K562 (cell line): ENCODE measurements around the gene ATP5PF. TPM values are rescaled to one million over a fixed set of nuclear protein-coding genes. Genes with fewer than 3 reads are reported as not detected.
A peak's percentile ranks its signal among the peaks of the same experiment; 100 is the strongest.

Experiments used
- ARID2 ChIP-seq: fragments of 450-650 bp; IDR thresholded peaks from 2 replicates; pipeline ENCODE4 v1.6.1; 2017; ENCODE audit warnings: antibody characterized with exemption, mild to moderate bottlenecking
- BDP1 ChIP-seq: IDR thresholded peaks from 3 replicates; pipeline ENCODE4 v1.6.1; 2011; ENCODE audit not compliant: insufficient read length, insufficient read depth
- HLTF ChIP-seq: fragments of 450-650 bp; IDR thresholded peaks from 2 replicates; pipeline ENCODE4 v1.6.1; 2016
- JUN ChIP-seq, 2 experiments: sonication (generic) in 1 of 2; formaldehyde crosslinking in 1 of 2; IDR thresholded peaks; 2 replicates each; pipeline versions ENCODE4 v1.6.1 to v1.8.0; 2012 to 2022; ENCODE audit warnings: borderline replicate concordance in 2 of 2, mild to moderate bottlenecking in 2 of 2, improper control_type of control experiment in 1 of 2, low read depth in 1 of 2, low read length in 1 of 2, missing genetic modification reagents in 1 of 2
- MITF ChIP-seq: IDR thresholded peaks from 2 replicates; pipeline ENCODE4 v1.6.1; 2014; ENCODE audit warnings: antibody characterized with exemption
- MLLT1 ChIP-seq, 2 experiments: fragments of 450-650 bp; IDR thresholded peaks; 2 replicates each; pipeline ENCODE4 v1.6.1; 2016
- NFRKB ChIP-seq: fragments of 450-650 bp; IDR thresholded peaks from 2 replicates; pipeline ENCODE4 v1.6.1; 2016; ENCODE audit warnings: low read depth
- NKRF ChIP-seq: fragments of 450-650 bp; IDR thresholded peaks from 2 replicates; pipeline ENCODE4 v1.6.1; 2016; ENCODE audit warnings: borderline replicate concordance
- RBM15 ChIP-seq: fragments of 200-400 bp; formaldehyde crosslinking; IDR thresholded peaks from 2 replicates; pipeline ENCODE4 v1.6.1; 2018; ENCODE audit warnings: mild to moderate bottlenecking, low read length, moderate library complexity; ENCODE audit not compliant: insufficient read depth
- REST ChIP-seq, 2 experiments: fragments of 450-650 bp; formaldehyde crosslinking in 1 of 2; IDR thresholded peaks; 2 replicates each; pipeline versions ENCODE4 v1.4.0 to v1.6.1; 2014 to 2020; ENCODE audit warnings: mild to moderate bottlenecking in 2 of 2, borderline replicate concordance in 1 of 2, low read depth in 1 of 2
- SETDB1 ChIP-seq: IDR thresholded peaks from one replicate; pipeline ENCODE4 v1.6.1; 2012; ENCODE audit warnings: low read length, control low read depth, inconsistent platforms
- TEAD1 ChIP-seq, 2 experiments: fragments of 450-650 bp in 1 of 2; sonication (generic) in 1 of 2; formaldehyde crosslinking; IDR thresholded peaks; 2 replicates each; pipeline versions ENCODE4 v1.4.0 to v1.8.0; 2020 to 2022; ENCODE audit warnings: mild to moderate bottlenecking in 2 of 2, missing genetic modification reagents in 1 of 2
- ZNF133 ChIP-seq: fragments of 250-450 bp; sonication (Bioruptor Pico); IDR thresholded peaks from 2 replicates; pipeline ENCODE4 v1.4.0; 2020; ENCODE audit warnings: mild to moderate bottlenecking
- ZNF785 ChIP-seq: fragments of 250-450 bp; sonication (Bioruptor Pico); IDR thresholded peaks from 2 replicates; pipeline ENCODE4 v1.4.0; 2020; ENCODE audit warnings: mild to moderate bottlenecking
- polyA plus RNA-seq, 8 experiments: library from polyadenylated mRNA; depleted of rRNA in 4 of 8; stranded (reverse) in 5 of 8; unstranded in 3 of 8; fragments of >200 nt; fragmentation: Nextera tagmentation in 2 of 8; fragmentation: Illumina TruSeq in 1 of 8; extraction: Ambion mirVana in 2 of 8; extraction: Trizol in 1 of 8; gene quantifications; 2 replicates each; pipeline versions ENCODE4 v1.2.1 to v1.2.3, GENCODE V29; 2011 to 2014; ENCODE audit warnings: inconsistent platforms in 1 of 8, missing spikeins in 1 of 8
- total RNA-seq, 7 experiments: library from RNA; depleted of rRNA in 6 of 7; stranded (reverse); fragments of >200 nt in 6 of 7; fragmentation: Illumina TruSeq in 2 of 7; extraction: Trizol in 2 of 7; gene quantifications; 2 replicates each; pipeline versions ENCODE4 v1.2.1 to v1.2.3, GENCODE V29; 2011 to 2021; ENCODE audit warnings: low replicate concordance in 1 of 7

The ATP5PF gene
- total and polyA plus RNA-seq, 9 of the 15 experiments (the other 6 are each of a cell fraction or from before 2014, with no cell fraction given): 242 to 2,488 (median 533) TPM

GRCh38 chr21:25734904-25735645, at the start of gene ATP5PF, which contains the start of gene GABPA (continued):
- no peak for TF ChIP-seq REST (IDR thresholded peaks at IDR 0.05; ENCODE audit: borderline replicate concordance)
- TF ChIP-seq REST (CRISPR knock-in tag; IDR thresholded peaks at IDR 0.05; ENCODE audit: low read depth): no peak; the same call in 1 of the 2 replicates
- TF ChIP-seq ZNF133 (CRISPR knock-in tag): no peak
- peak; percentile 99 for TF ChIP-seq NFRKB
- peak in 1 of 2 experiments; percentile 5; a peak in 1 of 4 replicates for TF ChIP-seq MLLT1 (IDR thresholded peaks at IDR 0.05)
- TF ChIP-seq ZNF785: no peak
- 0 out of 2 replicates have a peak, but pooled peaks have one; percentile 43 for TF ChIP-seq HLTF
- no peak for TF ChIP-seq BDP1
- peak; percentile 14; the same call in 1 of the 2 replicates for TF ChIP-seq NKRF
- no peak for TF ChIP-seq ARID2
- no peak for TF ChIP-seq RBM15
- TF ChIP-seq MITF: no peak; the same call in 1 of the 2 replicates
- no peak for TF ChIP-seq TEAD1 (CRISPR knock-in tag; IDR thresholded peaks at IDR 0.05)
- no peak for TF ChIP-seq SETDB1
- TF ChIP-seq JUN (IDR thresholded peaks at IDR 0.05; ENCODE audit: borderline replicate concordance, low read depth, low read length): 0 out of 2 replicates have a peak, but pooled peaks have one; percentile 33
- TF ChIP-seq JUN (CRISPR knock-in tag; IDR thresholded peaks at IDR 0.05; ENCODE audit: borderline replicate concordance): no peak
